Colonic mucosa (tissue), 4 donors: Measurements from ENCODE around the gene LRRC73. TPM values are rescaled to one million over a fixed set of nuclear protein-coding genes. Genes with fewer than 3 reads are reported as not detected.

Experiments
- DNase-seq: peaks from one replicate; pipeline ENCODE4 v3.0.0-alpha.2; 2020
- H3K27ac ChIP-seq: fragments of 200-600 bp; one replicate; pipeline ENCODE4 v1.8.0; 2021
- H3K27me3 ChIP-seq: fragments of 200-600 bp; one replicate; pipeline ENCODE4 v1.8.0; 2021
- H3K36me3 ChIP-seq: fragments of 200-600 bp; one replicate; pipeline ENCODE4 v1.8.0; 2021
- H3K4me1 ChIP-seq: fragments of 200-600 bp; one replicate; pipeline ENCODE4 v1.8.0; 2021; ENCODE audit warnings: mild to moderate bottlenecking
- H3K4me3 ChIP-seq: fragments of 200-600 bp; one replicate; pipeline ENCODE4 v1.8.0; 2021
- H3K9ac ChIP-seq, 2 donors: one replicate each; pipeline ENCODE4 v1.7.0; 2013; ENCODE audit warnings: control low read depth in 2 of 2, low read depth in 2 of 2, low read length in 2 of 2
- H3K9me3 ChIP-seq: fragments of 200-600 bp; one replicate; pipeline ENCODE4 v1.8.0; 2021
- CTCF ChIP-seq: fragments of 200-600 bp; IDR thresholded peaks from one replicate; pipeline ENCODE4 v1.8.0; 2022; ENCODE audit warnings: antibody characterized with exemption, mild to moderate bottlenecking
- intact Hi-C: fragments of 100-400 bp; cut with DNase I; formaldehyde crosslinking; loops from one replicate; pipeline ENCODE4 v1.14.1; 2022
- total RNA-seq, 2 donors: library from RNA; stranded (reverse); fragmentation: NEBNext Ultra II Directional in 1 of 2; extraction: Animal tissue kit (Norgen Biotek cat#: 25700) in 1 of 2; gene quantifications; one replicate each; pipeline ENCODE4 v1.2.1, GENCODE V29; 2021
- donor health status: healthy.
- donor health status: DM: no; HTN: no; CAD: no.
- donor health status: DM: no; HTN: no; CAD: no.

Gene LRRC73
- total RNA-seq, 2 donors from 2014 or later = 0.77 to 1.1 TPM

- H3K4me3 ChIP-seq = peak overlapping the region; percentile 76
- no peaks in the 10 kb centered on the region for H3K9me3 ChIP-seq
- intact Hi-C loops = loop anchor here (5.0 to 10.0 kb wide), 2 partner anchors 122 to 245 kb away; no protein-coding TSS in a partner anchor
- DNase-seq = no peak
- peak overlapping the region; percentile 28 to 56 for H3K9ac ChIP-seq
- H3K36me3 ChIP-seq = peaks cover 10% of the 10 kb centered on the region
- TF ChIP-seq CTCF = no peak
- H3K27ac ChIP-seq = no peak overlapping the region
- no peaks in the 10 kb centered on the region for H3K4me1 ChIP-seq
- H3K27me3 ChIP-seq = no peaks in the 10 kb centered on the region
Observed at GRCh38 chr6:43509142-43509983, 783 bp downstream of the LRRC73 start.

GRCh38 chr6:43508481-43509141 lies 1.5 kb downstream of the LRRC73 start:
- no peaks in the 10 kb centered on the region for H3K4me1 ChIP-seq
- H3K9me3 ChIP-seq = no peaks in the 10 kb centered on the region
- peak overlapping the region in 1 of 2 donors; percentile 56 for H3K9ac ChIP-seq
- intact Hi-C loops = loop anchor here (5.0 to 10.0 kb wide), 2 partner anchors 121 to 244 kb away; no protein-coding TSS in a partner anchor
- H3K4me3 ChIP-seq = no peak overlapping the region
- no peak for TF ChIP-seq CTCF
- peaks cover 10% of the 10 kb centered on the region for H3K36me3 ChIP-seq
- no peaks in the 10 kb centered on the region for H3K27me3 ChIP-seq
- no peak overlapping the region for H3K27ac ChIP-seq
- no peak for DNase-seq

GRCh38 chr6:43506667-43507471 lies 3.3 kb downstream of the LRRC73 start:
- no peaks in the 10 kb centered on the region for H3K27me3 ChIP-seq
- intact Hi-C loops = loop anchor here (2.0 to 10.0 kb wide), 3 partner anchors 52 to 242 kb away; partner anchors contain the start of gene DLK2
- no peaks in the 10 kb centered on the region for H3K9me3 ChIP-seq
- TF ChIP-seq CTCF = peak; percentile 95
- no peak overlapping the region for H3K4me3 ChIP-seq
- peaks cover 3% of the 10 kb centered on the region for H3K36me3 ChIP-seq
- peak; percentile 87 for DNase-seq
- H3K9ac ChIP-seq = no peak overlapping the region
- H3K27ac ChIP-seq = no peak overlapping the region
- H3K4me1 ChIP-seq = no peaks in the 10 kb centered on the region

GRCh38 chr6:43506171-43506570 lies 4.0 kb downstream of the LRRC73 start:
- no peak overlapping the region for H3K9ac ChIP-seq
- no peak overlapping the region for H3K27ac ChIP-seq
- no peaks in the 10 kb centered on the region for H3K27me3 ChIP-seq
- TF ChIP-seq CTCF = no peak
- no peak for DNase-seq
- no peaks in the 10 kb centered on the region for H3K4me1 ChIP-seq
- H3K9me3 ChIP-seq = no peaks in the 10 kb centered on the region
- H3K4me3 ChIP-seq = no peak overlapping the region
- intact Hi-C loops = loop anchor here (2.0 to 10.0 kb wide), 3 partner anchors 51 to 241 kb away; partner anchors contain the start of gene DLK2
- H3K36me3 ChIP-seq = no peaks in the 10 kb centered on the region

- Histone ChIP-seq H3K27ac (no peak overlapping the region), H3K9ac (no peak overlapping the region), H3K4me3 (no peak overlapping the region), H3K4me1 (no peaks in the 10 kb centered on the region), H3K9me3 (no peaks in the 10 kb centered on the region), H3K36me3 (peaks cover 3% of the 10 kb centered on the region), H3K27me3 (no peaks in the 10 kb centered on the region)
- no peak for TF ChIP-seq CTCF
- intact Hi-C loops = loop anchor here (2.0 to 10.0 kb wide), 3 partner anchors 51 to 241 kb away; partner anchors contain the start of gene DLK2
- DNase-seq = no peak
Observed at GRCh38 chr6:43505718-43506117, 4.4 kb downstream of the LRRC73 start.
